HepG2 (cell line): ENCODE measurements around the gene CYLD. TPM values are rescaled to one million over a fixed set of nuclear protein-coding genes. Genes with fewer than 3 reads are reported as not detected.

Source experiments
- ATAC-seq: fragments of 200-7000 bp; cut with Tn5 transposase; 3 replicates; pipeline ENCODE4 v1.9.1; 2020; ENCODE audit warnings: mild to moderate bottlenecking, moderate library complexity
- BruUV-seq: library from RNA; stranded (reverse); fragments of 400-500 nt; replicated peaks from 2 replicates; lab custom pipeline; 2021; lab: Mats Ljungman, UMichigan
- CTCF ChIA-PET: fragments of 300-600 bp; formaldehyde crosslinking; extraction: SDS; loops from one replicate; lab custom pipeline; 2021; ENCODE audit warnings: low total read pairs, inconsistent platforms, low intra/inter-chr PET ratio; lab: Yijun Ruan, JAX
- POLR2A ChIA-PET: fragments of 350-600 bp; sonication (Branson Sonifier 250); formaldehyde crosslinking; loops from one replicate; lab custom pipeline; 2020; ENCODE audit warnings: antibody characterized with exemption, inconsistent platforms; lab: Yijun Ruan, JAX
- DNase-seq: peaks from one replicate; pipeline ENCODE4 v3.0.0-alpha.2; 2015; ENCODE audit warnings: low spot score
- FAIRE-seq: peaks from 3 replicates; lab custom pipeline; 2011; peaks lifted over from hg19 to GRCh38; lab: Jason Lieb, UNC
- H2AFZ ChIP-seq: one replicate; pipeline ENCODE4 v1.6.1; 2011; ENCODE audit warnings: low read length, inconsistent platforms
- H3K27ac ChIP-seq: fragments of 300-600 bp; 3 replicates; pipeline ENCODE4 v1.8.0; 2011; ENCODE audit warnings: mixed run types, mild to moderate bottlenecking, mixed read lengths, low read length, inconsistent platforms; ENCODE audit not compliant: insufficient read depth; ENCODE audit errors: extremely low read length
- H3K27me3 ChIP-seq, 2 experiments: fragments of 200-600 bp in 1 of 2; 2 replicates in 1 of 2; 3 replicates in 1 of 2; pipeline versions ENCODE4 v1.6.0 to v1.8.0; 2011; ENCODE audit warnings: low read length in 2 of 2, mild to moderate bottlenecking in 2 of 2, moderate library complexity in 2 of 2, inconsistent platforms in 1 of 2; ENCODE audit not compliant: insufficient read depth in 2 of 2, control insufficient read depth in 1 of 2
- H3K36me3 ChIP-seq, 2 experiments: fragments of 200-600 bp in 1 of 2; replicated peaks in 1 of 2; 2 replicates in 1 of 2; 3 replicates in 1 of 2; pipeline versions ENCODE4 v1.5.1 to v1.8.0; 2011; ENCODE audit warnings: low read length in 2 of 2, inconsistent platforms in 1 of 2; ENCODE audit not compliant: insufficient read depth in 2 of 2, control insufficient read depth in 1 of 2
- H3K4me1 ChIP-seq: 2 replicates; pipeline ENCODE4 v1.5.1; 2012; ENCODE audit warnings: low read length, inconsistent platforms; ENCODE audit not compliant: insufficient read depth
- H3K4me2 ChIP-seq: 2 replicates; pipeline ENCODE4 v1.6.0; 2011; ENCODE audit warnings: low read depth, low read length, inconsistent platforms
- H3K4me3 ChIP-seq, 3 experiments: fragments of 200-600 bp in 1 of 3; sonication (generic), shearing (Covaris generic) in 1 of 3; replicated peaks in 1 of 3; 2 replicates each; pipeline ENCODE4 v1.5.1; 2011 to 2016; ENCODE audit warnings: low read length in 3 of 3, inconsistent platforms in 2 of 3, low read depth in 2 of 3, mild to moderate bottlenecking in 2 of 3, control low read depth in 1 of 3, mixed read lengths in 1 of 3; ENCODE audit not compliant: insufficient read depth in 1 of 3
- H3K79me2 ChIP-seq: one replicate; pipeline ENCODE4 v1.6.1; 2011; ENCODE audit warnings: low read length, inconsistent platforms; ENCODE audit not compliant: insufficient read depth
- H3K9ac ChIP-seq: 2 replicates; pipeline ENCODE4 v1.6.0; 2011; ENCODE audit warnings: mild to moderate bottlenecking, low read depth, low read length, inconsistent platforms; ENCODE audit not compliant: insufficient read depth
- H3K9me3 ChIP-seq: 2 replicates; pipeline ENCODE4 v1.5.1; 2012; ENCODE audit warnings: mild to moderate bottlenecking, low read length
- H4K20me1 ChIP-seq: 2 replicates; pipeline ENCODE4 v1.6.0; 2011; ENCODE audit warnings: inconsistent platforms, mild to moderate bottlenecking, low read length, moderate library complexity; ENCODE audit not compliant: insufficient read depth
- EEA1 ChIP-seq: sonication (generic); formaldehyde crosslinking; IDR thresholded peaks from 2 replicates; pipeline ENCODE4 v1.5.1; 2020; ENCODE audit warnings: mild to moderate bottlenecking, missing genetic modification reagents, borderline replicate concordance
- ELF1 ChIP-seq: sonication (generic); formaldehyde crosslinking; IDR thresholded peaks from 2 replicates; pipeline ENCODE4 v1.4.0; 2020; ENCODE audit warnings: missing genetic modification reagents
- ESRRA ChIP-seq: sonication (generic); formaldehyde crosslinking; IDR thresholded peaks from 2 replicates; pipeline ENCODE4 v1.5.1; 2020; ENCODE audit warnings: mild to moderate bottlenecking, low read depth, missing genetic modification reagents
- FOSL2 ChIP-seq: sonication (generic); formaldehyde crosslinking; IDR thresholded peaks from 2 replicates; pipeline ENCODE4 v1.4.0; 2020; ENCODE audit warnings: missing genetic modification reagents
- GLI4 ChIP-seq: sonication (generic); formaldehyde crosslinking; IDR thresholded peaks from 2 replicates; pipeline ENCODE4 v1.5.1; 2020; ENCODE audit warnings: missing genetic modification reagents, mild to moderate bottlenecking, moderate library complexity, borderline replicate concordance
- NCOR1 ChIP-seq: fragments of 200-600 bp; sonication (generic); IDR thresholded peaks from 2 replicates; pipeline ENCODE4 v1.7.0; 2017; ENCODE audit warnings: antibody characterized with exemption, low read length, borderline replicate concordance
- PAX8 ChIP-seq: sonication (generic); formaldehyde crosslinking; IDR thresholded peaks from 2 replicates; pipeline ENCODE4 v1.8.0; 2022; ENCODE audit warnings: mild to moderate bottlenecking, missing genetic modification reagents, borderline replicate concordance
- SMC3 ChIP-seq: IDR thresholded peaks from 2 replicates; pipeline ENCODE4 v1.6.1; 2011; ENCODE audit warnings: low read length, improper control_type of control experiment
- STAG1 ChIP-seq: sonication (generic); formaldehyde crosslinking; IDR thresholded peaks from 2 replicates; pipeline ENCODE4 v1.4.0; 2020; ENCODE audit warnings: missing genetic modification reagents
- TEAD3 ChIP-seq: optimal IDR thresholded peaks from 2 replicates; pipeline ENCODE3; 2016; ENCODE audit warnings: borderline replicate concordance
- ZBTB49 ChIP-seq: sonication (generic); formaldehyde crosslinking; IDR thresholded peaks from 2 replicates; pipeline ENCODE4 v1.4.0; 2020; ENCODE audit warnings: missing genetic modification reagents, borderline replicate concordance
- ZNF460 ChIP-seq: sonication (generic); formaldehyde crosslinking; IDR thresholded peaks from 2 replicates; pipeline ENCODE4 v1.5.1; 2020; ENCODE audit warnings: missing genetic modification reagents, mild to moderate bottlenecking, borderline replicate concordance
- ZNF484 ChIP-seq: sonication (generic); formaldehyde crosslinking; IDR thresholded peaks from 2 replicates; pipeline ENCODE4 v1.5.1; 2020; ENCODE audit warnings: mild to moderate bottlenecking, low read depth, missing genetic modification reagents, borderline replicate concordance
- ZNF570 ChIP-seq: sonication (generic); formaldehyde crosslinking; IDR thresholded peaks from 2 replicates; pipeline ENCODE4 v1.4.0; 2020; ENCODE audit warnings: mild to moderate bottlenecking, missing genetic modification reagents, borderline replicate concordance
- ZNF616 ChIP-seq: sonication (generic); formaldehyde crosslinking; IDR thresholded peaks from 2 replicates; pipeline ENCODE4 v1.5.0; 2020; ENCODE audit warnings: low read depth, mild to moderate bottlenecking, missing genetic modification reagents
- ZNF768 ChIP-seq: sonication (generic); formaldehyde crosslinking; IDR thresholded peaks from 2 replicates; pipeline ENCODE4 v1.4.0; 2020; ENCODE audit warnings: missing genetic modification reagents
- WGBS: methylation state at CpG from one replicate; pipeline ENCODE4 v1.1.6; 2017; ENCODE audit warnings: low lambda C conversion rate; 5-methylcytosine and 5-hydroxymethylcytosine counted together
- in situ Hi-C: cut with HindIII; loops from 2 replicates; pipeline ENCODE4 v1.10.0; 2017; ENCODE audit warnings: low pct_unique_long_range_greater_than_20kb; ENCODE audit not compliant: extremely low pct_ligation_motif_present
- intact Hi-C: fragments of 100-400 bp; cut with micrococcal nuclease; formaldehyde crosslinking; loops from one replicate; pipeline ENCODE4 v1.10.0; 2022; ENCODE audit not compliant: unreplicated experiment
- polyA plus RNA-seq, 8 experiments: library from polyadenylated mRNA; depleted of rRNA in 3 of 8; stranded (reverse) in 7 of 8; unstranded in 1 of 8; fragments of >200 nt; fragmentation: Illumina TruSeq in 4 of 8; extraction: Trizol in 4 of 8; gene quantifications; 2 replicates each; pipeline versions ENCODE4 v1.2.1 to v1.2.3, GENCODE V29; 2011 to 2016; ENCODE audit warnings: low read depth in 4 of 8, missing spikeins in 1 of 8, mixed read lengths in 1 of 8; ENCODE audit not compliant: insufficient read depth in 1 of 8
- total RNA-seq, 5 experiments: library from RNA; depleted of rRNA; stranded (reverse); fragments of >200 nt; fragmentation: Illumina TruSeq; extraction: Trizol; gene quantifications; 2 replicates each; pipeline ENCODE4 v1.2.3, GENCODE V29; 2016; ENCODE audit warnings: low read depth in 1 of 5
- TF ChIP-seq, protein P1 (sequence below): sonication (generic); formaldehyde crosslinking; IDR thresholded peaks from 2 replicates; pipeline ENCODE4 v1.5.0; 2020; ENCODE audit warnings: mild to moderate bottlenecking, missing genetic modification reagents, moderate library complexity
- TF ChIP-seq, protein P2 (sequence below), 2 experiments: fragments of 450-650 bp in 1 of 2; sonication (generic) in 1 of 2; formaldehyde crosslinking; IDR thresholded peaks; 2 replicates each; pipeline versions ENCODE4 v1.5.0 to v1.8.0; 2020 to 2022; ENCODE audit warnings: mild to moderate bottlenecking in 1 of 2, missing genetic modification reagents in 1 of 2

Gene CYLD
- total and polyA plus RNA-seq, 2 of the 13 experiments (the other 11 are each of a cell fraction or from before 2014, with no cell fraction given): 6.1 to 11.4 TPM

DNA sequence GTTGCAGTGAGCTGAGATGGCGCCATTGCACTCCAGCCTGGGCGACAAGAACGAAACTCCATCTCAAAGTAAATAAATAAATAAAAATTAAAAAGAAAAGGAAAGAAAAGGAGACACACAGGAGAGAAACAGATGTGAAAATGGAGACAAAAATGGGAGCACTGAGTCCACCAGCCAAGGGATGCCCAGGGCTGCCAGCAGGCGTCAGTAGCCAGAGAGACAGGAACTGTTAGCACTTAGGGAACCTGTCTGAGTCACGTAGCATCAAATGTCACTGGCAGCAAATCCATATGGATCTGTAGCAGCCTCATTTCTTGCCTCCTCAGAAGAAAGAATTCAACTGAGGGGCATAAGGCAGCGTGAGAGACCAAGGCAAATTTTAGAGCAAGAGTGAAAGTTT is 79.7 kb downstream of the CYLD start (continued):
- TF ChIP-seq, protein P1, sequence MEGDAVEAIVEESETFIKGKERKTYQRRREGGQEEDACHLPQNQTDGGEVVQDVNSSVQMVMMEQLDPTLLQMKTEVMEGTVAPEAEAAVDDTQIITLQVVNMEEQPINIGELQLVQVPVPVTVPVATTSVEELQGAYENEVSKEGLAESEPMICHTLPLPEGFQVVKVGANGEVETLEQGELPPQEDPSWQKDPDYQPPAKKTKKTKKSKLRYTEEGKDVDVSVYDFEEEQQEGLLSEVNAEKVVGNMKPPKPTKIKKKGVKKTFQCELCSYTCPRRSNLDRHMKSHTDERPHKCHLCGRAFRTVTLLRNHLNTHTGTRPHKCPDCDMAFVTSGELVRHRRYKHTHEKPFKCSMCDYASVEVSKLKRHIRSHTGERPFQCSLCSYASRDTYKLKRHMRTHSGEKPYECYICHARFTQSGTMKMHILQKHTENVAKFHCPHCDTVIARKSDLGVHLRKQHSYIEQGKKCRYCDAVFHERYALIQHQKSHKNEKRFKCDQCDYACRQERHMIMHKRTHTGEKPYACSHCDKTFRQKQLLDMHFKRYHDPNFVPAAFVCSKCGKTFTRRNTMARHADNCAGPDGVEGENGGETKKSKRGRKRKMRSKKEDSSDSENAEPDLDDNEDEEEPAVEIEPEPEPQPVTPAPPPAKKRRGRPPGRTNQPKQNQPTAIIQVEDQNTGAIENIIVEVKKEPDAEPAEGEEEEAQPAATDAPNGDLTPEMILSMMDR (CRISPR knock-in tag): peak; percentile 60
- no peak for TF ChIP-seq TEAD3 (CRISPR knock-in tag)
- peak; percentile 65 for TF ChIP-seq STAG1 (CRISPR knock-in tag)
- peak; percentile 68 for TF ChIP-seq SMC3
- TF ChIP-seq NCOR1: no peak
- peak; percentile 40; the same call in 1 of the 2 replicates for TF ChIP-seq FOSL2 (CRISPR knock-in tag)
- TF ChIP-seq, all 625 proteins: peak for 5

- CTCF ChIA-PET: no interaction called here
- H3K4me3 ChIP-seq: no peak overlapping the region
- peaks cover 0 to 17% of the 10 kb centered on the region in 2 experiments; a peak in 2 of 5 replicates for H3K27me3 ChIP-seq
- no peak overlapping the region for H3K4me2 ChIP-seq
- TF ChIP-seq ZBTB49 (CRISPR knock-in tag) (no peak), ZNF570 (CRISPR knock-in tag) (no peak), ZNF616 (CRISPR knock-in tag) (no peak), EEA1 (CRISPR knock-in tag) (no peak), ZNF460 (no peak), PAX8 (no peak), ZNF768 (CRISPR knock-in tag) (no peak), ZNF484 (no peak), ESRRA (CRISPR knock-in tag) (no peak), GLI4 (CRISPR knock-in tag) (no peak), ELF1 (no peak)
- TF ChIP-seq, protein P2, sequence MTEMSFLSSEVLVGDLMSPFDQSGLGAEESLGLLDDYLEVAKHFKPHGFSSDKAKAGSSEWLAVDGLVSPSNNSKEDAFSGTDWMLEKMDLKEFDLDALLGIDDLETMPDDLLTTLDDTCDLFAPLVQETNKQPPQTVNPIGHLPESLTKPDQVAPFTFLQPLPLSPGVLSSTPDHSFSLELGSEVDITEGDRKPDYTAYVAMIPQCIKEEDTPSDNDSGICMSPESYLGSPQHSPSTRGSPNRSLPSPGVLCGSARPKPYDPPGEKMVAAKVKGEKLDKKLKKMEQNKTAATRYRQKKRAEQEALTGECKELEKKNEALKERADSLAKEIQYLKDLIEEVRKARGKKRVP (CRISPR knock-in tag; IDR thresholded peaks at IDR 0.05): no peak
- POLR2A ChIA-PET: no interaction called here
- H3K79me2 ChIP-seq: no peaks in the 10 kb centered on the region
- H4K20me1 ChIP-seq: no peaks in the 10 kb centered on the region
- 50% methylated on average over 9 of the region's 9 CpGs for whole genome bisulfite sequencing
- no peaks in the 10 kb centered on the region for H3K36me3 ChIP-seq
- FAIRE-seq (no peak), ATAC-seq (no peak), DNase-seq (no peak)
- in situ Hi-C loops (no loop called here), intact Hi-C loops (loop anchor here (5.0 kb wide), 1 partner anchor 940 kb away; no protein-coding TSS in a partner anchor)
- no peaks in the 10 kb centered on the region for H3K9me3 ChIP-seq
- H3K4me1 ChIP-seq: no peaks in the 10 kb centered on the region
- BruUV-seq: no TSS peak
- H3K9ac ChIP-seq: no peak overlapping the region
- H2AFZ ChIP-seq: no peak overlapping the region
- H3K27ac ChIP-seq: no peak overlapping the region
Measured at GRCh38 chr16:50822671-50823070, 80.8 kb downstream of the CYLD start.
